HEK293T (cell line): Measurements from ENCODE around the gene CDKN2B-AS1.

ENCODE experiments used
- BHLHE40 ChIP-seq: fragments of 450-650 bp; IDR thresholded peaks from 2 replicates; pipeline ENCODE4 v1.6.1; 2016; ENCODE audit warnings: mild to moderate bottlenecking, moderate library complexity, borderline replicate concordance
- CTBP1 ChIP-seq: fragments of 450-650 bp; IDR thresholded peaks from 2 replicates; pipeline ENCODE4 v1.6.1; 2016; ENCODE audit warnings: borderline replicate concordance
- FOXK2 ChIP-seq: fragments of 450-650 bp; IDR thresholded peaks from 2 replicates; pipeline ENCODE4 v1.6.1; 2016; ENCODE audit warnings: mild to moderate bottlenecking
- FOXM1 ChIP-seq: fragments of 450-650 bp; IDR thresholded peaks from 2 replicates; pipeline ENCODE4 v1.6.1; 2017; ENCODE audit warnings: mild to moderate bottlenecking, borderline replicate concordance
- HDGF ChIP-seq: fragments of 450-650 bp; IDR thresholded peaks from 2 replicates; pipeline ENCODE4 v1.6.1; 2017; ENCODE audit warnings: antibody characterized with exemption, borderline replicate concordance
- LEF1 ChIP-seq: fragments of 450-650 bp; IDR thresholded peaks from 2 replicates; pipeline ENCODE4 v1.6.1; 2017; ENCODE audit warnings: mild to moderate bottlenecking, borderline replicate concordance
- NFRKB ChIP-seq: fragments of 450-650 bp; IDR thresholded peaks from 2 replicates; pipeline ENCODE4 v1.6.1; 2016; ENCODE audit warnings: mild to moderate bottlenecking, moderate library complexity
- PKNOX1 ChIP-seq: fragments of 450-650 bp; IDR thresholded peaks from 2 replicates; pipeline ENCODE4 v1.6.1; 2016
- SP1 ChIP-seq: fragments of 450-650 bp; IDR thresholded peaks from 2 replicates; pipeline ENCODE4 v1.6.1; 2017
- ZNF384 ChIP-seq: fragments of 450-650 bp; IDR thresholded peaks from 2 replicates; pipeline ENCODE4 v1.6.1; 2016

- TF ChIP-seq PKNOX1 (no peak), ZNF384 (no peak), NFRKB (no peak), SP1 (no peak), LEF1 (no peak), CTBP1 (no peak), FOXK2 (no peak), BHLHE40 (no peak), HDGF (no peak), FOXM1 (no peak)
Observed at GRCh38 chr9:22134390-22134789, 139.8 kb downstream of the CDKN2B-AS1 start.
